ENCODE results near the gene TYROBP.

- TF ChIP-seq CTCF (IDR thresholded peaks at IDR 0.05) (no peak), POLR2A (IDR thresholded peaks at IDR 0.05) (no peak)
These were observed 32.1 kb upstream of the TYROBP start for GRCh38 chr19:35940078-35940775.
